Skin epidermis (tissue), 12 donors: ENCODE measurements around the gene CCDC136.

Experiments used
- H3K27ac ChIP-seq, 21 experiments: fragments of 200-600 bp; sonication (generic) in 11 of 21; one replicate each; pipeline ENCODE4 v1.5.0; 2020; ENCODE audit warnings: mild to moderate bottlenecking in 3 of 21, inconsistent platforms in 2 of 21, moderate library complexity in 2 of 21
- H3K4me3 ChIP-seq, 7 experiments: fragments of 200-600 bp; sonication (generic) in 2 of 7; one replicate each; pipeline ENCODE4 v1.5.0; 2020; ENCODE audit warnings: inconsistent platforms in 2 of 7, mild to moderate bottlenecking in 2 of 7, moderate library complexity in 1 of 7

Gene CCDC136

DNA sequence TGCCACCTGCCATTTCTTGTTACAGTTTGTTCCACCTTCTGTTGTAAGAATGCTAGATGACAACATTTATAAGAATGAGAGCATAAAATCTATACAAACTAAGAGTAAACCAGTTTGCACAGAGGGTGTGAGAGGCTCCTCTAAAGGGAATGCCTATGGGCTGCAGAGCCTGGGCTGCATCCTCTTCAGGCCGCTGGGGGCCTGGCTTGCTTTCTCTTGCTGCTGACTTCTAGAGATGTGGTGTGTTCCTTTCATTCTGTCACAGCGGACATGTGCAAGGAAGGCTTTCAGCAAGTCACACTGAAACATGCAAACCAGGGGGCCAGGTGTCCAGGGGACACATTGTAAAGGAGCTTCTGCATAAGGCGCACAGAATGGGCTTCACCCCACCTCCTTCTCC, 63.8 kb downstream of the CCDC136 start:
- Histone ChIP-seq H3K27ac (no peak overlapping the region), H3K4me3 (no peak overlapping the region)

DNA sequence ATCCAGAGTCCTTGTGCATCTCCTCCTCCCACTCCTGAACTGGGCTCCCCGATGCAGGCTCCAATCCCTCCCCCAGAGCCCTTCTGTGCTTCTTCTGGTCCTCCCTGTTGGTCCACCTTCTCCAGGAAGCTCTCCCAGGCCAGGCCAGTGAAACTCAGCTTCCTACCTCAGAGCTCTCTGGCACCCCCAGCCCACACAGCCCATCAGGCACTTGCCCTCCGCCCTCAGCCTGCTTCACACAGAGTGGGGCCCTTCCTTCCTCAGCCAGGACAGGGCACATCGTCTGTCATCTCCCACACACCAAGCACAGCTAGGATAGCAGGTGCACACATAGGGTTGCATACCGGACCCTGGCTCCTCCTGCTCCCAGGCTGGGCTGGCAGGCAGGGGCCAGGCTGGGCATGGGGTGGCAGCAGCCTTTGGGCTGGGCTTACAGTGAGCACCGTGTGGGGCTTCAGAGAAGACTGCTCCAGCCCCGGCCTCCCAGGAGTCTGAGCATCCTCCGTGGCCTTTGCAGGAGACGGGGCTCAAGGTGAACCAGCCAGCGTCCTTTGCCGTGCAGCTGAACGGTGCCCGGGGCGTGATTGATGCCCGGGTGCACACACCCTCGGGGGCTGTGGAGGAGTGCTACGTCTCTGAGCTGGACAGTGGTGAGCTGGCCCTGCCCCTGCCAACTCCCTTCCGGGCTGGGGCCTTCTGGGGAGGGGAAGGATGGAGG, 64.4 kb downstream of the CCDC136 start:
- Histone ChIP-seq H3K27ac (no peak overlapping the region), H3K4me3 (no peak overlapping the region)

DNA sequence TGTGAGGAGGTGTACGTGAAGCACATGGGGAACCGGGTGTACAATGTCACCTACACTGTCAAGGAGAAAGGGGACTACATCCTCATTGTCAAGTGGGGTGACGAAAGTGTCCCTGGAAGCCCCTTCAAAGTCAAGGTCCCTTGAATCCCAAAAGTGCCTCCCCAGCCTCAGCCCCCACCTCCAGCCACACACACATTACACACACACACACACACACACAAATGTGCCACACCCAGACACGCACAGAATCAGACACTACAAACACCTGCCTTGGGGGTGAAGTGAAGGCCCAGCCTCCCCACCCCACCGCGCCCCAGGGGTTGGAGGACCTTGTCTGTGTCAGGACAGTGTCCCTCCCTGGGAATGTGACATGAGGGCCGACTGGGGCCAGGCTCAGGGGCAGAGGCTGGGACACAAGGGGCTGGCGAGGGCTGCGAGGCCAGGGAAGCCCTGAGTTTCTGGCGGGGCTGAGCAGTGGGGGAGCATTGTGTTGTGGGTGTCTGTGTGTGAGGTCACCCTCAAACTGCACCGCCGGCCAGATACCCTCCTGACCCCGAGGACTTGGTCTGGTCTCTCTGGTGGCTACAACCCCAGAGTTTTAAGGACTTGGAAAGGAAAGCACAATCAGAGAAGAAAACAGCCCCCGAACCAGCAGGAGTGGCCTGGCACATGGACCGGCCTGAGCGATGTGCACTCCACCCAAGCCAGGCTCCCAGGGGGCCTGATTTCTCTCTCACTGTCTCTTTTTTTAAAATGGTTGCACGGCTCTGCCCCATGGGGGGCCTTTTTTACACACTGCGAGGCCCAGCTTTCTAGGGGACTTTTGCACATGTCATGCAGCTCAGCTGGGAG, 66.8 kb downstream of the CCDC136 start:
- H3K27ac ChIP-seq: peak overlapping the region in 9 of 21 experiments; percentile 6 to 75 (median 54)

DNA sequence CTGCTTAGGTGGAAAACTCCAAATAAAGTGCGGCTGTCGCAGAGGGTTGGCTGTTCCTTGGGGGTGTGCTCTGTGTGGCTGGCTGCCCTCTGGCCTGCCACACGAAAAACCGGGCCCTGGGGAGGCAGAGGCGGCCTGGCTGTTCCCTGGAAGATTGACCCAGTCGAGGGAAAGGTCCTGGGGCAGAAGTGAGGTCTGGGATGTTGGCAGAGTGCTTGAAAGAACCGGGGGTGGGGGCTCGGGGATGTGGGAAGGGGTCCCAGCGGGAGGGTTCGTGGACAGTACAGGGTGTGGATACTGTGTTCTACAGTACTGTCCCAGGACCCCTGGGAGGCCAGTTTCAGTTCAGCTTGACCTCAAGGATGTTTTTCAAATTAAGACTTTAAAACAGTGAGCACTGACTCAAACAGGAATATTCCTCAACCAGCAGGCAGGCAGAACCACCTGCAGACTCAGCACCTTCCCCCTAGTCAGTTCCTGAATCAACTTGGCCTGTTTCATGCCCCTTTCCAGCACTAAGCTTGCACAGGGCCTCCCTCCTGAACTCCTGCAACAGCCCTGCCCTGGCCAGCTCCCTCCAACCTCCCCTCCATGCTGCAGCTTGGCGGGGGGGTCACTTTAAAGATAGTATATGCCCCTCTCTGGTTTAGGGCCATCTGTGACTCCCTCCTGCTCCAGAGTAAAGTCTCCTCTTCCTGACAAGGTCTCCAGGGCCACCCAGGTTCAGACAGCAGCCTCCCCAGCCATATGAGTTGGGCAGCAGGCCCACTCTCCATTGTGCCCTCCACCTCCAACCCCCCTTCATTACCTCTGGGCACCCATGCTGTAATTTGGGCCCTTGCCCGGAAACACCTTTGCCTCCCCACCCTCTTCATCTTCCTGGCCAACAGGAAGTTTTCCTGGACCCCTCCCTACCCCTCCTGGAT, 67.7 kb downstream of the CCDC136 start:
- peak overlapping the region in 10 of 21 experiments; percentile 20 to 75 (median 52) for H3K27ac ChIP-seq

More for the DNA sequence above, 66.8 kb downstream of the CCDC136 start:
- H3K4me3 ChIP-seq: no peak overlapping the region

DNA sequence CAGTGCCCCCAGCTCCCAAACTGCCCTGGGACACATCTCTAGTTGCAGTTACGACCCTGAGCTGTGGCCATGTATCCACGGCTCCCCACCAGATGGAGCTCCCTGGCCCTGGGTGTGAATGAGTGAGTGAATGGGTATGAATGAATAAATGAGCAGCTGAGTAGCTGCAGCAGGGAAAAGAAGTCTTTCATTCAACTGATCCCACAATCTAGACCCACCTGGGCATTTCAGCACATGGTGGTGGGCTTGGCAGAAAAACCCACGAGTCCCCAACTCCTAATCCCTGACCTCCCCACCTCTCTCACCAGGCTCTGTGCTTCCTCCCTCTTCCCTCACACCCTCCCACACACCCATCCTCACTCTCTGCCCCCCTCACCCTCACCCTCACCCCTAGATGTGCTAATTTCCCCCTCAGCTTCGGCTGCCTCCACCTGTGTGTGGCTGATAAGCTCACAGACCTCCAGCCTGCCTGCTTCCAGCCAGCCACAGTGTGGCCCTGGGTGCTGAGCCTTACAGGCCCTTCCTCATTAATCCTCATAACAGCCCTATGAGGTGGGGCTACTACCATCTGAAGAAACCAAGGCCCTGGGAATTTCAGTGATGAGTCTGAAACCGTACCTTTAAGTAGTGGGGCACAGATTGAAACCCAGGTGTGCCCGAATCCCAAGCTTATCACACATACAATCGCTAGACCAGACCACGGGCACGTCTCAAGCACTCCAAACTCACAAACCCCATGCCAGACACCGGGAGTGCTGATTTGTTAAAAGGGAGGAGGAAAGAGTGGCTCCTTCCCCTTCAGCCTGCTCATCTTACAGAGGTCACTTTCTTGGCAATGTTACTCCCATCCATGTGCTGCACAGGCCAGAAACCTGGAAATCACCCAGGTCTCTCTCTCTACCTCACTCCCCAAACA, 68.6 kb downstream of the CCDC136 start:
- Histone ChIP-seq H3K27ac (peak overlapping the region in 4 of 21 experiments; percentile 2 to 66 (median 54)), H3K4me3 (no peak overlapping the region)

More for the DNA sequence above, 67.7 kb downstream of the CCDC136 start:
- no peak overlapping the region for H3K4me3 ChIP-seq

DNA sequence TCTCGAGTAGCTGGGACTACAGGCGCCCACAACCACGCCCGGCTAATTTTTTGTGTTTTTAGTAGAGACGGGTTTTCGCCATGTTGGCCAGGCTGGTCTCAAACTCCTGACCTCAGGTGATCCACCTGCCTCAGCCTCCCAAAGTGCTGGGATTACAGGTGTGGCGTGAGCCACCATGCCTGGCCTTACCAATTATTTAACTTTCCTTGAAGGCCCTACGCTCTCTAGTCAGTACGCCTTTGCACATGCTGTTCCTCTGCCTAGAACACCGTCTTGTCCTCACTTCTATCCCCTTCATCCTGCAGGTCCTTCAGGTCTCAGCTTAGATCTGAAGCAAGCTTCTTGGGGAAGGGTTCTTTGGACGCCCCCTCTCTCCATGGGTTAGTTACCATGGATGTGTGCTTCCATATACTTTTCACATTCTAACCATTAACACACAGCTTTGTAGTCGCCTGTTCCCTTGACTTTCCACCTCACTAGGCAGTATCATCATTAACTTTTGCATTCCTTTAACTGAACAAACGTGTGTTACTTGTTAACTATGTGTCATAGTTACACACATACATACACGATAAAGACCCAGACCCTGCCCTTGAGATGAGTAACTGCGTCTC, 70.3 kb downstream of the CCDC136 start:
- H3K27ac ChIP-seq: peak overlapping the region in 8 of 21 experiments; percentile 20 to 89 (median 59)

DNA sequence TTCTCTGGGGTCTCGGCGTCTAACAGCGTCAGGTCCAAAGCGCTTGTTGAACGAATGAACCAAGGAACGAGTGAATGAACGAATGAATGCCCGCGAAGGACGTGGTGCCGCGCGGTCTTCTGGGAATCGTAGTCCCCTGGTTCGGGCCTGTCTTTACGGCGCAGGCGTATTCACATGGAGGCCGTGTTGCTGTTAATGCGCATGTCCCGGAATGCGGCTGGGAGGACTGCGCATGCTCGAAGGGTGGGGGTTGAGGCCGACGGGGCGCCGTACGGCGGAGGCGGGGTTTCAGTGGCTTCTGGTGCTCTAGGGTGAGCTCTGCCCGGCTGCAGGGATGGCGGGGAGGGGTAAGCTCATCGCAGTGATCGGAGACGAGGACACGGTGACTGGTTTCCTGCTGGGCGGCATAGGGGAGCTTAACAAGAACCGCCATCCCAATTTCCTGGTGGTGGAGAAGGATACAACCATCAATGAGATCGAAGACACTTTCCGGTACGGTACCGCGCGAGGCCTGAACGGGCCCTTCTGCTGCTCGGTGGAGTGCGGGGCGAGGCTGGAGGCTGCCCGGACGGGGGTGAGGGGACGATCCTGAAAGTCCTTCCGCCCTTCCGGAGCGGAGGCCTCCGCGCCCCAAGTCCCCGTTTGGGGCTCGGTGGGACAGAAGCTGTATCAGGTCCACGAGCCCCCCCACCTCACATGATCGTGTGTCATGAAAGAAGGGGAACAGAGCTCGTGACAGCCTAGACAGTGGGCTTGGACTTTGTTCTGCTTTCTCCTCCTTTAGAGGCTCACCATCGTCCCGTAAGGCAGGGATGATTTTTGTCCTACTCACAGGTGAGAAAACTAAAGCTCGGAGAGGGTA, 71.0 kb downstream of the CCDC136 start, which contains the start of gene ATP6V1F:
Gene ATP6V1F (plus strand): TSS at position 286 of the 862 bp plus-strand sequence. CDS start 49 bp downstream, at position 335.
- Histone ChIP-seq H3K27ac (peak within 1 kb of the TSS; percentile 62 to 94 (median 81)), H3K4me3 (peak within 1 kb of the TSS; percentile 64 to 90 (median 73))

More for the DNA sequence above, 70.3 kb downstream of the CCDC136 start:
- H3K4me3 ChIP-seq: peak overlapping the region; percentile 64 to 90 (median 73)

DNA sequence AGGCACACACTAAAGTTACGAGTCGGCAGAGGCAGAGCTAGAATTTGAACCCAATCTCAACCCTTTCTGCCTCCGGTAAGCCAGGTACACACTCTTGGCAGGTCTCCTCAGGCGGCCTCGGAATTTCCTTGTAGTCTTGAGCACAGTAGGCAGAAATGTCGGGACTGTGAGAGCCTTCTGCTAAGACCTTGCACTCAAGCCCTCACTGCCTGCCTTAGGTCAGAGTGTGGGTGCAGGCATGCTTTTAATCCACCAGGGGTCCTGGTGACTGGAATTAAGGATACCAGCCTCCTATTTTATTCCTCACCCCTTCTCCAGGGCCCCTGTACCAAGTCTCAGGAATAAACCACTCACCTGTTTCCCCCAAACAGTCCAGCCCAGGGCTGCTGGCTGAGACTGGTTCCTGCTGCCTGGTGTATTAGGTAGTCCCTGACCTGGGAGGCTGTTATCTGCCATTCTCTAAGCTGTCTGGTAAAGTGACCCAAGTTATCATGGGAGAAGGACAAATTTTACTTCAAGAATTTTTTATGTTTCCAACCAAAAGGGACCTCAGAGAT, 71.7 kb downstream of the CCDC136 start:
- Histone ChIP-seq H3K4me3 (peak overlapping the region; percentile 64 to 90 (median 73)), H3K27ac (peak overlapping the region in 20 of 21 experiments; percentile 62 to 94 (median 82))

DNA sequence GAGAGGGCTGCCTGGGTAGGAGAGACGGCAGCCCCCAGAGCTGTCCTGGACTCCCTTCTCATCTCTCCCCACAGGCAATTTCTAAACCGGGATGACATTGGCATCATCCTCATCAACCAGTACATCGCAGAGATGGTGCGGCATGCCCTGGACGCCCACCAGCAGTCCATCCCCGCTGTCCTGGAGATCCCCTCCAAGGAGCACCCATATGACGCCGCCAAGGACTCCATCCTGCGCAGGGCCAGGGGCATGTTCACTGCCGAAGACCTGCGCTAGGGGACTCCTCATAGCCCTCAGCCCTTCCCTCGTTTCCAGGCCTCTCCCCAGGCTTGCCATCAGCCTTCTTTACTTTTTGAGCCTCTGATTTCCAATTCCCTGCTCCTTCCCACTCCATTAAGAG, 73.5 kb downstream of the CCDC136 start:
- Histone ChIP-seq H3K27ac (peak overlapping the region in 1 of 21 experiments; percentile 11), H3K4me3 (no peak overlapping the region)

DNA sequence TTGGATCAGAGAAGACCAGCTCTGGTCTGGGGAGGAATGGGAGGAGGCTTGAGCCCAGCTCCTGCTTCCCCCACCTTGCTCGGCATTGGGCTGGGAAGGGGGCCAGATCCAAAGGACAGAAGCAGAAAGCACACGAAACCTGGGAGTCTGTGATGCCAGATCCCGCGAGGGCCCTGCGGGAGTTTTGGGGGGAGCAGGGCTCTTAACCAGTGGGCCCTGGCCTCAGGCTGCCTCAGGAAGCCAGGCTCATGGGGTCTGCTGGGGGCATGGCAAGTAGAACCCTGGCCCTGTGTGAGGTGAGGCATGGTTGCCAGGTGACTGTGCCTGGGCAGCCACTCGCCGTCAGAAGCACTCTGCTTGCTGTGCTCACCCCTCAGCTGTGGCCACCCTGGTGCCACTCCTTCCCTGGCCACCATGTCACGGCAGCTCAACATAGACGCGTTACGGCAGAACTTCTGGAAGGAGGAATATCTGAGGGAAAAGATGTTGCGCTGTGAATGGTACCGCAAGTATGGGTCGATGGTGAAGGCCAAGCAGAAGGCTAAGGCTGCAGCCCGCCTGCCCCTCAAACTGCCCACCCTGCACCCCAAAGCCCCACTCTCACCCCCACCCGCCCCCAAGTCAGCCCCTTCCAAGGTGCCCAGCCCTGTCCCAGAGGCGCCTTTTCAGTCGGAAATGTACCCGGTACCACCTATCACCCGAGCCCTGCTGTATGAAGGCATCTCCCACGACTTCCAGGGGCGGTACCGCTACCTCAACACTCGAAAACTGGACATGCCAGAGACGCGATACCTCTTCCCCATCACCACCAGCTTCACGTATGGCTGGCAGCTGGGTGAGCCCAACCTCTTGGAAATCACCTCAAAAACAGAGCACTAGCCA, 74.5 kb downstream of the CCDC136 start:
- Histone ChIP-seq H3K4me3 (no peak overlapping the region), H3K27ac (no peak overlapping the region)

DNA sequence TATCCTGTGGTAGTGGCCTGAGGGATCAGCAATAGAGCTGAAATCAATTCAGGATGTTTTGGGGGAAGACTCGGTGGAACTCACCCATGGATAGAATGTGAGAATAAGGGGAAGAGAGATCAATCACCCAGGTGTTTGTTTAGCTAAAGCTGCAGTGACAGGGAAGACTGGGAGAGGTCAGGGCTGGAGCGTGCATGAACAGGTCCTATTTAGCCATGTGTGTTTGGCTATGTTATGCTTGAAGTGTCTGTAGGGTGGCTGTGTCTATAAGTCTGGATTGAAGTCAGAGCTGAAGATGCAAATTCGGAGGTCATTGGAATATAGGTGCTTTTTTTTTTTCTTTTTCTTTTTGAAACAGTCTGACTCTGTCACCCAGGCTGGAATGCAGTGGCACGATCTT, 75.5 kb downstream of the CCDC136 start:
- no peak overlapping the region for H3K4me3 ChIP-seq
- H3K27ac ChIP-seq: no peak overlapping the region

DNA sequence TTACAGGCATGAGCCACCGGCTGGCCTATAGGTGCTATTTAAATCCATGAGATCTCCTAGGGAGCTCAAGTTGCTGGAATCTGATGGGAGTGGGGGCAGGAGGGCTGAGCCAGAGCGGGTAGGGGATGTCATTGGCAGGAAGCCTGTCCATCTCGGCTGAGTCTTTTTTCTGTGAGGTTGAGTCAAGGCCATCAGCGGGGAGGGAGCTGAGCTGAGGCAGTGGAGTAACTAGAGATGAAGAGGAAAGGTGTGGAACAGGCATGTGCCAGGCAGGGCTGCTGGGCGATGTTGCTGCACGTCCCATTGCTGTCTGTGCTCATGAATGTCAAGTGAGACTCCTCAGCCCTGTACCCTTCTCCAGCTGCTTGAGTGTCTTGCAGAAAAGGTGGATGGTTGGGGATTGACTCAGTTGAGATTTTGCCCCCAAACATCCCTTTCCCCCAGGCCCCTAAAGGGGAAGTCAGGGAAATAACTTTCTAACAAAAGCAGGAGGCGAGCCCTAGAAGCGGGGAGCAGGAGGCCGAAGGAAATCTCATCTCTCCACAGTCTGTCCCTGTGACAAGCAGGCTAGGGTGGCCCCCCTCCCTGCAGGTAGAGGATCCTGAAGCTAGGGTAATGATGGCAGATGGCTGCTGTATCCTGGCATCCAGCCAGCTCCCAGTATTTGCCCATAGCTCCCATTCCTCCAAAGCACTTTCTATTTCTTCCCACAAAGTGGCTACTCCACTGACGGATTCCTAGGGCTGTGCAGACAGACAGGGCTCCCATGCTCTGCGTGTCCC, 76.3 kb downstream of the CCDC136 start:
- Histone ChIP-seq H3K4me3 (no peak overlapping the region), H3K27ac (peak overlapping the region in 1 of 21 experiments; percentile 4)

DNA sequence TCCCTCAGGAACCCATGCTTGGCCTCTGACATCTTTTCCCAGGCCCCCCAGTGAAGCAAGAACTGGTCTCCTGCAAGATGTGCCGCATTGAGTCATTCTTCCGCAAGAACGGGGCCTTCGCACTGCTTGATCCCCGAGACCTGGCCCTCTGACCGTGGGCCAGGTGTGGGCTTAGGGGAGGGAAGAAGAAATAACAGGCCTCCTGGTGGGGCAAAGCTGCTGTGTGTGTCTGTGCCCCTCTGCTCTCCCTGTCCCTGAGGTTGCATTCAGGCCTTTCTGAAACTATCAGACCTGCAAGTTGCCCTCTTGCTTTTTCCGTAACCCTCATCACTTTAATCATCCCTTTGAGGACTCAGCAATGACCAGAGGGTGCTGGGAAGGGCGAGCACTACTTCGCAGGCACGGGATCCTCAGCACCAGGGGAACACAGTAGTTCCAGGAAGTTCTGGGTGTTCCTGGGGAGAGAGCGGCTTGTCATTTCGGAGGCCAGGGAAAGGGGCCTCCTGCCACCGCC, 76.9 kb downstream of the CCDC136 start:
- H3K27ac ChIP-seq: peak overlapping the region in 6 of 21 experiments; percentile 23 to 54 (median 33)
- peak overlapping the region; percentile 28 to 50 (median 35) for H3K4me3 ChIP-seq

DNA sequence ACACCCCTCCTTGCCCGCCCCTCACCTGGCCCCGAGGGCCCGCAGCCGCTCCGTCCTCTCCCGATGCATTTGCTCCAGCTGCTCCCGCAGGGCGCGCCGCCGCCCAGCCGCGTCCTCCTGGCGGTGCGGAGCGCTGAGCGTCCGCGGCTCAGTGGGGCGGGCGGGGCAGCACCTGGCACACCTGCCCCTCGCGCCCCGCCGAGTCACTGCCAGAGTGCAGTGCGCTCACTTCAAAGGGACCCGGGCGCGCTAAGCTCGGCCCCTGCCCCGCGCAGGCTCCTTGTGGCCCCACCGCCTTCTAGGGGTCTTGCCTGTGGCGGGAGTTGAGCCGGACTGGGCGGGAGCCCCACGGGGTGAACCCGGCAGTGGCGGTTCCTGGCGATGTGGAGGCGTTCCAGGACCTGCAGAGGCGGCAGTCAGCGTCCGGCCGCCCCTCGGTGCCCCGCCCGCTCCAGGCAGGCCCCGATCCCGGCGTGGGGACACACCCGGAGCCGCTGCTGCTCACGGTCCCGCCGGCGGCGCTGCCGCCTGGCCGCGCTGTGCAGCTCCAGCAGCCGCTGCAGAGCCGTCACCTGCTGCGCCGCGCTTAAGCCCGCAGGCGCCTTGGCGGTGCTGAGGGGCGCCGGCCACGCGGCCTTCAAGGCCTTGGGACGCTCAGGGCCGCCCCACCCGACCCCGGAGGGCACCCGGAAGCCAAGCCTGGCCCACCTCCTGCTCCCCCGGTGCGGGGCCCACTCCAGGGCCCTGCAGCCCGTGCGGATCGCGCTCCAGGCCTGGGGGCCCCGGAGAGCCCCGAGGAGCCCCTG, 77.6 kb downstream of the CCDC136 start:
- peak overlapping the region; percentile 28 to 50 (median 35) for H3K4me3 ChIP-seq
- H3K27ac ChIP-seq: peak overlapping the region in 12 of 21 experiments; percentile 11 to 54 (median 36)
